ENCODE data around the gene RAB36.

DNA sequence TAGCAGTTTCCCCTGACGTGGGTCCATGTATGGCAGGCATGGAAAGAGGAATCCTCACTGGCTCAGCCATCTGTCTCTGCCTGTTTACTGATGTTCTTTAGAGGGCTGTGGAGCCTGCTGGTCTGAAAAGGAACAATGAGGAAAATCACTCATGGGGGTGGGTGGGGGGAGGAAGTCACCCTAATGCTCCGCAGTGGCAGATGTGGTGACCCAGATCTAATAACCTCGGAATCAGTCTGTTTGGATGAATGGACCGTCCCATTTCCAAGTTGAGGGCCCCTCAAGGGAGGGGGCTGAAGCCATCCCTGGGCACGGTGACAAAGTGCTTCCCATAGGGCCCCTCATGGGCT lies 39.5 kb downstream of the RAB36 start:
- no peak for TF ChIP-seq CTCF (IDR thresholded peaks at IDR 0.05)
- no peak for TF ChIP-seq SIN3A (IDR thresholded peaks at IDR 0.05; ENCODE audit: borderline replicate concordance, insufficient read depth, low read depth, low read length)
- TF ChIP-seq, protein P1, sequence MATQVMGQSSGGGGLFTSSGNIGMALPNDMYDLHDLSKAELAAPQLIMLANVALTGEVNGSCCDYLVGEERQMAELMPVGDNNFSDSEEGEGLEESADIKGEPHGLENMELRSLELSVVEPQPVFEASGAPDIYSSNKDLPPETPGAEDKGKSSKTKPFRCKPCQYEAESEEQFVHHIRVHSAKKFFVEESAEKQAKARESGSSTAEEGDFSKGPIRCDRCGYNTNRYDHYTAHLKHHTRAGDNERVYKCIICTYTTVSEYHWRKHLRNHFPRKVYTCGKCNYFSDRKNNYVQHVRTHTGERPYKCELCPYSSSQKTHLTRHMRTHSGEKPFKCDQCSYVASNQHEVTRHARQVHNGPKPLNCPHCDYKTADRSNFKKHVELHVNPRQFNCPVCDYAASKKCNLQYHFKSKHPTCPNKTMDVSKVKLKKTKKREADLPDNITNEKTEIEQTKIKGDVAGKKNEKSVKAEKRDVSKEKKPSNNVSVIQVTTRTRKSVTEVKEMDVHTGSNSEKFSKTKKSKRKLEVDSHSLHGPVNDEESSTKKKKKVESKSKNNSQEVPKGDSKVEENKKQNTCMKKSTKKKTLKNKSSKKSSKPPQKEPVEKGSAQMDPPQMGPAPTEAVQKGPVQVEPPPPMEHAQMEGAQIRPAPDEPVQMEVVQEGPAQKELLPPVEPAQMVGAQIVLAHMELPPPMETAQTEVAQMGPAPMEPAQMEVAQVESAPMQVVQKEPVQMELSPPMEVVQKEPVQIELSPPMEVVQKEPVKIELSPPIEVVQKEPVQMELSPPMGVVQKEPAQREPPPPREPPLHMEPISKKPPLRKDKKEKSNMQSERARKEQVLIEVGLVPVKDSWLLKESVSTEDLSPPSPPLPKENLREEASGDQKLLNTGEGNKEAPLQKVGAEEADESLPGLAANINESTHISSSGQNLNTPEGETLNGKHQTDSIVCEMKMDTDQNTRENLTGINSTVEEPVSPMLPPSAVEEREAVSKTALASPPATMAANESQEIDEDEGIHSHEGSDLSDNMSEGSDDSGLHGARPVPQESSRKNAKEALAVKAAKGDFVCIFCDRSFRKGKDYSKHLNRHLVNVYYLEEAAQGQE (IDR thresholded peaks at IDR 0.05; ENCODE audit: insufficient read depth in 1 of 2, low read depth in 2 of 2, low read length in 1 of 2): no peak

Data from Panc1 (cell line).